Uterus (tissue), 2 donors: ENCODE data around the gene UBXN1.

Experiments
- CTCF ChIP-seq, 4 experiments: fragments of 200-600 bp in 2 of 4; fragments of 450-650 bp in 2 of 4; sonication (generic) in 2 of 4; IDR thresholded peaks; one replicate each; pipeline ENCODE4 v1.5.1; 2016 to 2019; ENCODE audit warnings: antibody characterized with exemption in 4 of 4, mild to moderate bottlenecking in 2 of 4, moderate library complexity in 1 of 4
- POLR2A ChIP-seq, 2 donors: fragments of 450-650 bp; IDR thresholded peaks; one replicate each; pipeline ENCODE4 v1.6.1; 2016; ENCODE audit warnings: antibody characterized with exemption in 2 of 2, mild to moderate bottlenecking in 1 of 2, moderate library complexity in 1 of 2

- no peak for TF ChIP-seq POLR2A (IDR thresholded peaks at IDR 0.05)
- TF ChIP-seq CTCF (IDR thresholded peaks at IDR 0.05): no peak
Observed at GRCh38 chr11:62667460-62667859, 11.4 kb downstream of the UBXN1 start.
